ENCODE results near the gene LRRC45. TPM values are rescaled to one million over a fixed set of nuclear protein-coding genes. Genes with fewer than 3 reads are reported as not detected.

LRRC45 gene
- total and polyA plus RNA-seq, 2 donors (not counting 3 experiments of a cell fraction or from before 2014, with no cell fraction given) = 7.6 to 22.9 TPM

- DNase-seq (ENCODE audit: low read depth, low spot score) = no peak
- no peak for FAIRE-seq
- H3K79me2 ChIP-seq (ENCODE audit: control insufficient read depth, insufficient read depth, low read length) = peaks cover 11% of the 10 kb centered on the region
- H3K9me1 ChIP-seq (replicated peaks; ENCODE audit: control insufficient read depth, extremely low read depth, insufficient read depth, low read length) = no peaks in the 10 kb centered on the region
- TF ChIP-seq MAX (IDR thresholded peaks at IDR 0.05; ENCODE audit: insufficient read depth, insufficient read length) (no peak), EZH2 (IDR thresholded peaks at IDR 0.05; ENCODE audit: borderline replicate concordance, low read depth, low read length, severe bottlenecking) (no peak), MYC (IDR thresholded peaks at IDR 0.05; ENCODE audit: low read depth, low read length) (no peak), GATA2 (IDR thresholded peaks at IDR 0.05; ENCODE audit: insufficient read depth, insufficient read length, low read depth, low read length) (no peak), POLR2A (IDR thresholded peaks at IDR 0.05; ENCODE audit: low read depth, low read length) (no peak), FOS (IDR thresholded peaks at IDR 0.05; ENCODE audit: borderline replicate concordance, insufficient read depth, low read length) (no peak), CTCF (IDR thresholded peaks at IDR 0.05; ENCODE audit: extremely low read depth in 1 of 2, insufficient read depth in 1 of 2, low read depth in 1 of 2, low read length in 2 of 2) (no peak), JUN (IDR thresholded peaks at IDR 0.05; ENCODE audit: borderline replicate concordance, insufficient read depth, insufficient read length, low read depth) (no peak), POLR2AphosphoS5 (IDR thresholded peaks at IDR 0.05; ENCODE audit: insufficient read depth, low read depth, low read length) (no peak)
- H4K20me1 ChIP-seq (replicated peaks; ENCODE audit: control insufficient read depth, extremely low read depth, insufficient read depth, low read length) = no peaks in the 10 kb centered on the region
- no peak overlapping the region for H3K27ac ChIP-seq (ENCODE audit: insufficient read depth, low read depth, low read length)
- no TSS peak for BruUV-seq (replicated peaks)
- peak overlapping the region; percentile 78 for H3K4me2 ChIP-seq (ENCODE audit: insufficient read depth, low read length)
- ChIA-PET POLR2A (no interaction called here), CTCF (interaction anchor here (1.0 to 3.8 kb wide), 4 partner anchors 15 to 93 kb away, joined by 3 to 19 read pairs (median 12); partner anchors contain the start of genes DCXR and RAC3)
- dilution Hi-C loops (cut with MboI; ENCODE audit: extremely low pct_ligation_motif_present, low sequenced_read_pairs) = no loop called here
- H3K27me3 ChIP-seq (ENCODE audit: control insufficient read depth in 2 of 2, insufficient read depth in 2 of 2, low read length in 2 of 2) = no peaks in the 10 kb centered on the region
- no peak overlapping the region for H2AFZ ChIP-seq (ENCODE audit: low read depth, low read length)
- peak overlapping the region; percentile 61 for H3K9ac ChIP-seq (replicated peaks; ENCODE audit: extremely low read depth, insufficient read depth, low read length)
- peak overlapping the region; percentile 65 to 89 (median 76) for H3K4me3 ChIP-seq (replicated peaks in 1 of 3; ENCODE audit: insufficient read depth in 1 of 3, low read depth in 1 of 3, low read length in 3 of 3)
- intact Hi-C loops (cut with micrococcal nuclease) = loop anchor here (2.0 kb wide), 1 partner anchor 16 kb away; the partner anchor contains the start of gene DCXR
- peaks cover 12 to 37% of the 10 kb centered on the region in 2 experiments for H3K36me3 ChIP-seq (ENCODE audit: control insufficient read depth in 2 of 2, extremely low read depth in 1 of 2, insufficient read depth in 2 of 2, low read length in 2 of 2)
- H3K4me1 ChIP-seq (ENCODE audit: control insufficient read depth, extremely low read depth, insufficient read depth, low read length) = peaks cover 11% of the 10 kb centered on the region
- no peaks in the 10 kb centered on the region for H3K9me3 ChIP-seq (replicated peaks; ENCODE audit: control insufficient read depth, insufficient read depth, low read length)
Measured at GRCh38 chr17:82052638-82053059, 29.5 kb downstream of the LRRC45 start.

Measured in endothelial cell of umbilical vein (primary cell).